Astrocyte (in vitro differentiated cells and primary cell): ENCODE results near the gene FZD2. TPM values are rescaled to one million over a fixed set of nuclear protein-coding genes. Genes with fewer than 3 reads are reported as not detected.
A peak's percentile ranks its signal among the peaks of the same experiment; 100 is the strongest.

Source experiments
- DNase-seq: peaks from one replicate; pipeline ENCODE4 v3.0.0-alpha.2; 2010; ENCODE audit warnings: low read depth
- FAIRE-seq: peaks from 2 replicates; lab custom pipeline; 2011; peaks lifted over from hg19 to GRCh38; lab: Jason Lieb, UNC
- H2AFZ ChIP-seq: 2 replicates; pipeline ENCODE4 v1.6.0; 2012; ENCODE audit warnings: low read depth, low read length, inconsistent platforms
- H3K27ac ChIP-seq: 2 replicates; pipeline ENCODE4 v1.5.1; 2011; ENCODE audit warnings: low read depth, low read length, inconsistent platforms
- H3K27me3 ChIP-seq: 2 replicates; pipeline ENCODE4 v1.6.0; 2011; ENCODE audit warnings: low read length, inconsistent platforms; ENCODE audit not compliant: insufficient read depth
- H3K36me3 ChIP-seq: 2 replicates; pipeline ENCODE4 v1.5.1; 2011; ENCODE audit warnings: low read length, inconsistent platforms; ENCODE audit not compliant: insufficient read depth
- H3K4me1 ChIP-seq: 2 replicates; pipeline ENCODE4 v1.5.1; 2011; ENCODE audit warnings: low read length, inconsistent platforms; ENCODE audit not compliant: insufficient read depth
- H3K4me2 ChIP-seq: 2 replicates; pipeline ENCODE4 v1.6.0; 2012; ENCODE audit warnings: low read length, inconsistent platforms
- H3K4me3 ChIP-seq: 2 replicates; pipeline ENCODE4 v1.5.1; 2011; ENCODE audit warnings: low read depth, mild to moderate bottlenecking, low read length, inconsistent platforms; ENCODE audit not compliant: insufficient read depth
- H3K79me2 ChIP-seq: 2 replicates; pipeline ENCODE4 v1.6.0; 2012; ENCODE audit warnings: mild to moderate bottlenecking, low read length, inconsistent platforms; ENCODE audit not compliant: insufficient read depth
- H3K9ac ChIP-seq: 2 replicates; pipeline ENCODE4 v1.6.0; 2012; ENCODE audit warnings: mild to moderate bottlenecking, low read length, inconsistent platforms
- H3K9me3 ChIP-seq: 2 replicates; pipeline ENCODE4 v1.5.1; 2012; ENCODE audit warnings: low read depth, mild to moderate bottlenecking, low read length, inconsistent platforms; ENCODE audit not compliant: insufficient read depth
- H4K20me1 ChIP-seq: 2 replicates; pipeline ENCODE4 v1.6.0; 2012; ENCODE audit warnings: low read length, inconsistent platforms; ENCODE audit not compliant: insufficient read depth
- H3K27ac Mint-ChIP-seq: one replicate; pipeline ENCODE4 v1.8.0; 2021; ENCODE audit warnings: mild to moderate bottlenecking, mixed read lengths; ENCODE audit not compliant: unreplicated experiment
- H3K27me3 Mint-ChIP-seq: one replicate; pipeline ENCODE4 v1.8.0; 2021; ENCODE audit warnings: low read depth, mixed read lengths; ENCODE audit not compliant: unreplicated experiment
- H3K36me3 Mint-ChIP-seq: one replicate; pipeline ENCODE4 v1.8.0; 2021; ENCODE audit warnings: low read depth, mixed read lengths; ENCODE audit not compliant: unreplicated experiment
- H3K4me1 Mint-ChIP-seq: one replicate; pipeline ENCODE4 v1.8.0; 2021; ENCODE audit warnings: low read depth, mixed read lengths; ENCODE audit not compliant: unreplicated experiment
- H3K4me3 Mint-ChIP-seq: one replicate; pipeline ENCODE4 v1.8.0; 2021; ENCODE audit warnings: mild to moderate bottlenecking, moderate library complexity, mixed read lengths; ENCODE audit not compliant: unreplicated experiment
- H3K9me3 Mint-ChIP-seq: one replicate; pipeline ENCODE4 v1.8.0; 2021; ENCODE audit warnings: mild to moderate bottlenecking, mixed read lengths; ENCODE audit not compliant: unreplicated experiment
- EZH2 ChIP-seq: IDR thresholded peaks from 2 replicates; pipeline ENCODE4 v1.6.1; 2012; ENCODE audit warnings: mild to moderate bottlenecking, low read length, inconsistent platforms; ENCODE audit not compliant: insufficient read depth
- total RNA-seq: library from RNA; stranded (reverse); gene quantifications from 2 replicates; pipeline ENCODE4 v1.2.1, GENCODE V29; 2021
- TF ChIP-seq, protein P1 (sequence below): IDR thresholded peaks from 2 replicates; pipeline ENCODE4 v1.5.1; 2011; ENCODE audit warnings: low read depth, mild to moderate bottlenecking, inconsistent platforms, low read length, moderate library complexity; ENCODE audit not compliant: insufficient read depth

FZD2 gene
- total RNA-seq, 1 donor from 2014 or later: 97.6 TPM

DNA sequence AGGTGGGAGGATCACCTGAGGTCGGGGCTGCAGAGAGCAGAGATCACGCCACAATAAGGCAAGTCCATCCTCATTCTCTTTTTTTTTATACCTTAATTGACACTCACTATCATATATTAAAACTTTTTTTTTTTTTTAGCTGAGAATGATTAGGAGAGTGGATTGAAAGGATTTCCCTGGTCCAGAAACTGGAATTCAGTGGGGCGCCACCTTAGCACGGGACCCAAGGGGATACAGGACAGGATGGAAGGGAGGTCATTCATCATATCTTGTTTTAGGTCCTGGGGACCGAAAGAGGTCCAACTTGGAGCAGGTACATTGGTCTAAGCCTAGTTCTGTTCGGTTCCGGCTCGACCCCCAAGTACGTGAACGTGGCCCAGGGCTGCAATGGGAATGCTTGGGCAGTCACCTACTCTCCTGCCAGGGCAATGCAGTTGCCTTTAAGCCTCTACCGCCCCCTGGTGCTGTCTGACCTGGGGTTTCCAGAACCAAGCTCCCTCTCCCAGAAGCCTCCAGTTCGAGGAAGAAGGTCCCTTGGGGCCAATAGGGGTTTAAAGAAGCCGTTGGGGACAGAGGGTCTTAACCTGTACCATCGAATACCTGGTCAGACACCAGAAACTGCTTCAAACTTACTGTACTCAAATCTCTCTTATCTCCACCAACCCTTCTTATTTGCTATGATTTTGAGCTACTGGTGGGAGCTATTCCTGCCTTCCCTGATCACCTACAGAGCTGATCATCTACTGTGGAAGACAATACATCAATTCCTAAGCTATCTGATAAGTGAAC lies 34.2 kb upstream of the FZD2 start:
- Histone ChIP-seq H3K4me3 (no peak overlapping the region), H3K4me1 (no peaks in the 10 kb centered on the region), H3K9me3 (no peaks in the 10 kb centered on the region), H3K4me2 (no peak overlapping the region), H3K27ac (no peak overlapping the region), H3K79me2 (no peaks in the 10 kb centered on the region), H3K36me3 (no peaks in the 10 kb centered on the region), H2AFZ (peak overlapping the region; percentile 47), H3K9ac (no peak overlapping the region), H3K27me3 (no peaks in the 10 kb centered on the region), H4K20me1 (no peaks in the 10 kb centered on the region)
- H3K27ac Mint-ChIP-seq: no peak overlapping the region
- H3K9me3 Mint-ChIP-seq: peaks cover 9% of the 10 kb centered on the region
- TF ChIP-seq, protein P1, sequence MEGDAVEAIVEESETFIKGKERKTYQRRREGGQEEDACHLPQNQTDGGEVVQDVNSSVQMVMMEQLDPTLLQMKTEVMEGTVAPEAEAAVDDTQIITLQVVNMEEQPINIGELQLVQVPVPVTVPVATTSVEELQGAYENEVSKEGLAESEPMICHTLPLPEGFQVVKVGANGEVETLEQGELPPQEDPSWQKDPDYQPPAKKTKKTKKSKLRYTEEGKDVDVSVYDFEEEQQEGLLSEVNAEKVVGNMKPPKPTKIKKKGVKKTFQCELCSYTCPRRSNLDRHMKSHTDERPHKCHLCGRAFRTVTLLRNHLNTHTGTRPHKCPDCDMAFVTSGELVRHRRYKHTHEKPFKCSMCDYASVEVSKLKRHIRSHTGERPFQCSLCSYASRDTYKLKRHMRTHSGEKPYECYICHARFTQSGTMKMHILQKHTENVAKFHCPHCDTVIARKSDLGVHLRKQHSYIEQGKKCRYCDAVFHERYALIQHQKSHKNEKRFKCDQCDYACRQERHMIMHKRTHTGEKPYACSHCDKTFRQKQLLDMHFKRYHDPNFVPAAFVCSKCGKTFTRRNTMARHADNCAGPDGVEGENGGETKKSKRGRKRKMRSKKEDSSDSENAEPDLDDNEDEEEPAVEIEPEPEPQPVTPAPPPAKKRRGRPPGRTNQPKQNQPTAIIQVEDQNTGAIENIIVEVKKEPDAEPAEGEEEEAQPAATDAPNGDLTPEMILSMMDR: peak; percentile 34
- no peak for TF ChIP-seq EZH2
- H3K4me3 Mint-ChIP-seq: no peak overlapping the region
- no peak for FAIRE-seq
- no peak for DNase-seq
- peaks cover 3% of the 10 kb centered on the region for H3K36me3 Mint-ChIP-seq
- peaks cover 1% of the 10 kb centered on the region for H3K4me1 Mint-ChIP-seq
- H3K27me3 Mint-ChIP-seq: peaks cover 4% of the 10 kb centered on the region

DNA sequence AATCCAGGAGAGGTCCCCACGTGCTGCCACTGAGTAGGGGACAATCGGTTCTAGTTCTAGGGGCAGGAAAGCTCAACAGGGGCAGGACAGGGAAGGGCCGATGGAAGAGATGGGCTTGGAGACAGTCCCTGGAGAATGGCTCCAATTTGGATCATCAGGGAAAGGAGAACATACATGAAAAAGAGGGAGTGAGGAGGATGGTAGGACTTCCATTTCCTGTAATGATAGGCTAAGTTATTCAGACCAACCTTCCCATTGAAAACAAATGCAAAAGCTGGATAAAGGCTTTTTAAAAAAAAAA lies 33.7 kb upstream of the FZD2 start:
- no peaks in the 10 kb centered on the region for H3K79me2 ChIP-seq
- H3K27me3 ChIP-seq: no peaks in the 10 kb centered on the region
- H3K4me2 ChIP-seq: no peak overlapping the region
- no peak for DNase-seq
- FAIRE-seq: no peak
- no peaks in the 10 kb centered on the region for H3K9me3 ChIP-seq
- H3K36me3 ChIP-seq: no peaks in the 10 kb centered on the region
- H3K27ac Mint-ChIP-seq: no peak overlapping the region
- H3K27me3 Mint-ChIP-seq: peaks cover 2% of the 10 kb centered on the region
- no peak overlapping the region for H3K9ac ChIP-seq
- peak overlapping the region; percentile 47 for H2AFZ ChIP-seq
- no peak overlapping the region for H3K27ac ChIP-seq
- no peaks in the 10 kb centered on the region for H3K4me1 ChIP-seq
- peaks cover 9% of the 10 kb centered on the region for H3K9me3 Mint-ChIP-seq
- no peaks in the 10 kb centered on the region for H3K4me1 Mint-ChIP-seq
- TF ChIP-seq, protein P1: no peak
- no peak for TF ChIP-seq EZH2
- H3K4me3 ChIP-seq: no peak overlapping the region
- no peak overlapping the region for H3K4me3 Mint-ChIP-seq
- peaks cover 3% of the 10 kb centered on the region for H3K36me3 Mint-ChIP-seq
- no peaks in the 10 kb centered on the region for H4K20me1 ChIP-seq

- Mint-ChIP-seq H3K36me3 (peaks cover 7% of the 10 kb centered on the region), H3K4me1 (no peaks in the 10 kb centered on the region), H3K27me3 (no peaks in the 10 kb centered on the region), H3K27ac (no peak overlapping the region), H3K9me3 (peaks cover 9% of the 10 kb centered on the region), H3K4me3 (no peak overlapping the region)
- no peaks in the 10 kb centered on the region for H3K9me3 ChIP-seq
- no peaks in the 10 kb centered on the region for H3K27me3 ChIP-seq
- no peak overlapping the region for H3K4me2 ChIP-seq
- H4K20me1 ChIP-seq: no peaks in the 10 kb centered on the region
- no peak overlapping the region for H3K9ac ChIP-seq
- H3K36me3 ChIP-seq: no peaks in the 10 kb centered on the region
- H2AFZ ChIP-seq: no peak overlapping the region
- no peaks in the 10 kb centered on the region for H3K4me1 ChIP-seq
- no peak for TF ChIP-seq EZH2
- TF ChIP-seq, protein P1: no peak
- FAIRE-seq: no peak
- no peaks in the 10 kb centered on the region for H3K79me2 ChIP-seq
- no peak overlapping the region for H3K27ac ChIP-seq
- H3K4me3 ChIP-seq: no peak overlapping the region
- no peak for DNase-seq
Measured at GRCh38 chr17:44527102-44527501, 30.2 kb upstream of the FZD2 start.
